ENCODE data around the gene CFB. TPM values are rescaled to one million over a fixed set of nuclear protein-coding genes. Genes with fewer than 3 reads are reported as not detected.

CFB gene
- total and polyA plus RNA-seq, 2 of the 4 experiments (the other 2 are of a cell fraction), result 1.8 to 6.1 TPM

DNA sequence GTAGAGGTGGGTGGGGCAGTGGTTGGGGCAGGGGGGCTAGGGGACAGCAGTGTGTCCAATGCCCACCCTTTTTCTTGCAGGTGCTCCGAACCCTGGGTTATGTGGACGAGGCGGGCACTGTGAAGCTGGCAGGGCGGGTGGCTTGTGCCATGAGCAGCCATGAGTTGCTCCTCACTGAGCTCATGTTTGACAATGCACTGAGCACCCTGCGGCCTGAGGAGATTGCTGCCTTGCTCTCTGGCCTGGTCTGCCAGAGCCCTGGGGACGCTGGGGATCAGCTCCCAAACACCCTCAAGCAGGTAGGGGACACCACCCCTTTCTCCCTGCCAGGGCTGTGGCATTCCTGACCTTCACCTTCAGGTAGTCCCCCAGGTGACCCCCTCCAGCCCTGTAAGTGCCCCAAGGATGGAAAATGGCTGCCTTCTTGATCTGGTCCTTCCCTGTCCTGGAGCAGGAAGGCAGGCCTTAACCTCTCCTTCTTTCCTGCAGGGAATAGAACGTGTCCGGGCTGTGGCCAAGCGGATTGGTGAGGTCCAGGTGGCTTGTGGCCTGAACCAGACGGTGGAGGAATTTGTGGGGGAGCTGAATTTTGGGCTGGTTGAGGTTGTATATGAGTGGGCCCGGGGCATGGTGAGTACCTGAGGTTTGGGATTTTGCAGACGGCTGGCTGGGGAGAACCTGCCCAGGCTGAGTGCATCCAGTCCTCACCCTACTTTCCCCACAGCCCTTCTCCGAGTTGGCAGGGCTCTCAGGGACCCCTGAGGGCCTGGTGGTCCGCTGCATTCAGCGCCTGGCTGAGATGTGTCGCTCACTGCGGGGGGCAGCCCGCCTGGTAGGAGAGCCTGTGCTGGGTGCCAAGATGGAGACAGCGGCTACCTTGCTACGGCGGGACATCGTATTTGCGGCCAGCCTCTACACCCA lies 23.2 kb downstream of the CFB start (continued):
- TF ChIP-seq ELK1 (IDR thresholded peaks at IDR 0.05; ENCODE audit: borderline replicate concordance, low read depth, low read length), result no peak

Measured in IMR-90 (cell line).